HL-60 (cell line): ENCODE results near the gene PLCL2.
A peak's percentile ranks its signal among the peaks of the same experiment; 100 is the strongest.

Experiments
- DNase-seq, 2 experiments: peaks; one replicate each; pipeline ENCODE4 v3.0.0-alpha.2; 2010 to 2020; ENCODE audit warnings: low read depth in 1 of 2, low spot score in 1 of 2
- H3K27ac ChIP-seq: fragments of 250-450 bp; sonication (Bioruptor Pico); replicated peaks from 2 replicates; pipeline ENCODE4 v1.5.1; 2020; ENCODE audit warnings: mild to moderate bottlenecking, moderate library complexity
- H3K27me3 ChIP-seq: fragments of 250-450 bp; sonication (Bioruptor Pico); 2 replicates; pipeline ENCODE4 v1.5.1; 2021; ENCODE audit warnings: mild to moderate bottlenecking, moderate library complexity; ENCODE audit not compliant: insufficient read depth, poor library complexity, severe bottlenecking
- H3K4me3 ChIP-seq: replicated peaks from 2 replicates; pipeline ENCODE4 v1.5.1; 2011; ENCODE audit warnings: mild to moderate bottlenecking, control low read depth, low read length; ENCODE audit not compliant: insufficient read depth
- CTCF ChIP-seq: IDR thresholded peaks from one replicate; pipeline ENCODE4 v1.5.1; 2011; ENCODE audit warnings: low read length, control low read depth, inconsistent platforms; ENCODE audit not compliant: insufficient read depth
- GABPA ChIP-seq: IDR thresholded peaks from 2 replicates; pipeline ENCODE4 v1.6.1; 2012; ENCODE audit warnings: low read depth
- POLR2AphosphoS5 ChIP-seq: IDR thresholded peaks from 2 replicates; pipeline ENCODE4 v1.6.1; 2012; ENCODE audit warnings: low read depth
- REST ChIP-seq: IDR thresholded peaks from 2 replicates; pipeline ENCODE4 v1.6.1; 2012; ENCODE audit warnings: low read depth; ENCODE audit not compliant: insufficient replicate concordance
- SPI1 ChIP-seq: IDR thresholded peaks from 2 replicates; pipeline ENCODE4 v1.6.1; 2012; ENCODE audit warnings: low read depth, mild to moderate bottlenecking, borderline replicate concordance

The PLCL2 gene

GRCh38 chr3:16864610-16865313 lies 20.0 kb upstream of the PLCL2 start:
- H3K4me3 ChIP-seq = no peak overlapping the region
- no peak for DNase-seq
- H3K27me3 ChIP-seq = no peaks in the 10 kb centered on the region
- no peak overlapping the region for H3K27ac ChIP-seq
- TF ChIP-seq POLR2AphosphoS5 (no peak), REST (no peak), SPI1 (no peak), CTCF (no peak), GABPA (no peak)

- no peak for DNase-seq
- H3K27ac ChIP-seq = no peak overlapping the region
- no peaks in the 10 kb centered on the region for H3K27me3 ChIP-seq
- no peak overlapping the region for H3K4me3 ChIP-seq
- TF ChIP-seq GABPA (no peak), POLR2AphosphoS5 (no peak), REST (no peak), SPI1 (no peak), CTCF (no peak)
These were observed 19.4 kb upstream of the PLCL2 start for GRCh38 chr3:16865335-16865734.

GRCh38 chr3:16866571-16866970 lies 18.2 kb upstream of the PLCL2 start:
- no peak overlapping the region for H3K4me3 ChIP-seq
- peak overlapping the region; percentile 15; the same call in 1 of the 2 replicates for H3K27ac ChIP-seq
- no peaks in the 10 kb centered on the region for H3K27me3 ChIP-seq
- DNase-seq = peak in 1 of 2 experiments; percentile 85
- TF ChIP-seq GABPA (no peak), POLR2AphosphoS5 (peak; percentile 79)

- DNase-seq = no peak
- TF ChIP-seq GABPA (no peak), POLR2AphosphoS5 (no peak), SPI1 (no peak), CTCF (no peak), REST (no peak)
- no peak overlapping the region for H3K27ac ChIP-seq
These were observed 16.2 kb upstream of the PLCL2 start for GRCh38 chr3:16868513-16868912.

More at GRCh38 chr3:16868513-16868912, 16.2 kb upstream of the PLCL2 start:
- no peak overlapping the region for H3K4me3 ChIP-seq
- no peaks in the 10 kb centered on the region for H3K27me3 ChIP-seq
